Measurements from ENCODE around the gene PLCXD3. TPM values are rescaled to one million over a fixed set of nuclear protein-coding genes. Genes with fewer than 3 reads are reported as not detected.

Gene PLCXD3
- total and polyA plus RNA-seq, 9 of the 15 experiments (the other 6 are each of a cell fraction or from before 2014, with no cell fraction given), result not detected

GRCh38 chr5:41452506-41452905 lies 57.9 kb downstream of the PLCXD3 start (continued):
- TF ChIP-seq ZNF551 (CRISPR knock-in tag; IDR thresholded peaks at IDR 0.05) (no peak), NR2C1 (IDR thresholded peaks at IDR 0.05) (no peak), NR2C1 (tag; IDR thresholded peaks at IDR 0.05) (no peak), TBP (optimal IDR thresholded peaks at IDR 0.05; ENCODE audit: low read depth, low read length) (no peak), CCNT2 (IDR thresholded peaks at IDR 0.05; ENCODE audit: borderline replicate concordance, extremely low read depth, insufficient read length, low read depth, low read length) (no peak), MCM7 (IDR thresholded peaks at IDR 0.05) (no peak), ELK3 (CRISPR knock-in tag; IDR thresholded peaks at IDR 0.05) (no peak), NCOA2 (IDR thresholded peaks at IDR 0.05; ENCODE audit: partially characterized antibody in 2 of 2) (no peak), SNRNP70 (optimal IDR thresholded peaks at IDR 0.05; ENCODE audit: low read depth, low read length) (no peak), TFAP4 (CRISPR knock-in tag; IDR thresholded peaks at IDR 0.05; ENCODE audit: borderline replicate concordance) (no peak)

Data from K562 (cell line).